ENCODE data around the gene NBEA.

DNA sequence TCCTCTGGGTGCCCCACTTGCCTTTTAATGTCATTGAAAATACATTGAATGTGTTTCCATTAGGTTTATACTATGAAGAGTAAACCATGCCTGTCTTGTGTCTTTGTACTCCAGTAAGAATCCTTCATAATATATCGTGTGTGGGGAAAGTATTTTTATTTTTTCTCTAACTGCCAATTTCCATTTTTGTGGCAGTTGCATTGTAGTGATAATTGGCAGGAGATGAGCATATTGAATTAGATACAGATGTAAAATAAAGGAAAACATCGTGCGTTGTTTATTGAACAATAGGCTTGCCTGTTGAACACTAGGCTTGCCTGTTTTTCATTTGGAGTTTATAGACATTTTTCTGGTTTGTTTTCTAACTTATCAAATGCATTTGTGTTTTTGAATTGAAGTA, 218.8 kb downstream of the NBEA start:
- TF ChIP-seq, protein P1, sequence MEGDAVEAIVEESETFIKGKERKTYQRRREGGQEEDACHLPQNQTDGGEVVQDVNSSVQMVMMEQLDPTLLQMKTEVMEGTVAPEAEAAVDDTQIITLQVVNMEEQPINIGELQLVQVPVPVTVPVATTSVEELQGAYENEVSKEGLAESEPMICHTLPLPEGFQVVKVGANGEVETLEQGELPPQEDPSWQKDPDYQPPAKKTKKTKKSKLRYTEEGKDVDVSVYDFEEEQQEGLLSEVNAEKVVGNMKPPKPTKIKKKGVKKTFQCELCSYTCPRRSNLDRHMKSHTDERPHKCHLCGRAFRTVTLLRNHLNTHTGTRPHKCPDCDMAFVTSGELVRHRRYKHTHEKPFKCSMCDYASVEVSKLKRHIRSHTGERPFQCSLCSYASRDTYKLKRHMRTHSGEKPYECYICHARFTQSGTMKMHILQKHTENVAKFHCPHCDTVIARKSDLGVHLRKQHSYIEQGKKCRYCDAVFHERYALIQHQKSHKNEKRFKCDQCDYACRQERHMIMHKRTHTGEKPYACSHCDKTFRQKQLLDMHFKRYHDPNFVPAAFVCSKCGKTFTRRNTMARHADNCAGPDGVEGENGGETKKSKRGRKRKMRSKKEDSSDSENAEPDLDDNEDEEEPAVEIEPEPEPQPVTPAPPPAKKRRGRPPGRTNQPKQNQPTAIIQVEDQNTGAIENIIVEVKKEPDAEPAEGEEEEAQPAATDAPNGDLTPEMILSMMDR (conservative IDR thresholded peaks at IDR 0.05) = no peak
- no peak for TF ChIP-seq ZFX (IDR thresholded peaks at IDR 0.05)
